ENCODE measurements around the gene ZNF570.

DNA sequence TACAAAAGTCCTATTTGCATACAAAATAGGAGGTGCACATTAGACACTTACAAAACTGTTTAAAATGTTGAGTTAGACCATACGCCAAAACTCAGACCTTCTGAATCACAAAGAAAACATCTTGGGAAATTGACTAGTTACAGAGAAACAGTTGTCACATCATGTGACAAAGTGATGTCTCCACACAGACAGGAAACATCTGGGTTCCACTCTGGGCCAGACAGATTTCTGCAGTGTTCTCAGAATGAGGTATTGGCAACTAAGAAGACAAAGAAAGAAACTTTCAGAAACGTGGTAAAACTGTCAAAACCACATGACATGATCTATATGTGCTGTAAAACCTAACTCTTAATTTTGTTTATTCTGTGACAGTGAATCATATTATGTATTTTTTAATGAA, 44.2 kb downstream of the ZNF570 start:
- TF ChIP-seq POLR2AphosphoS5 (IDR thresholded peaks at IDR 0.05) (no peak), EP300 (IDR thresholded peaks at IDR 0.05) (no peak)

Data from esophagus muscularis mucosa (tissue), 3 donors.